ENCODE data around the gene LRP3. TPM values are rescaled to one million over a fixed set of nuclear protein-coding genes. Genes with fewer than 3 reads are reported as not detected.

LRP3 gene
- total and polyA plus RNA-seq, 2 of the 13 experiments (the other 11 are each of a cell fraction or from before 2014, with no cell fraction given) = 17.6 to 51.6 TPM

DNA sequence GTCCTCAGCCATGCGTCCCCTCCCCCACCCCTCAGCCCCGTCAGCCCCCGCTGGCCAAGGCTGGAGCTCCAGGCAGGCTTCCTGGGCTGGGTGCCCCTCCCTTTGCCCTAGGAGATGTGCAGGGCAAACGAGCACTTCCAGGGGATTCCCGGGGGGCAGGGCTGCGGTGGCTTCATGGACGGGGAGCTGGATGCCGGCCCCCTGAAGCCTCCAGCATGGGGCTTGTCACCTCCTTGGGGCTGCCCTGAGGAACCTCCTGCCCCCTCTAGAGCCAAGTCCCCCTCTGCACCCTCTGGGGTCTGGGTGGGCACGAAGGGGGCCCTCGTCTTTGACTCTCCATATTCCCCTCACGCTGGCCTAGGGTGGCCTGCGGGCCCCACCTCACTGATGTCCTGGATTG lies 56.9 kb downstream of the LRP3 start:
- no TSS peak for BruUV-seq (replicated peaks)
- Histone ChIP-seq H3K9me3 (ENCODE audit: low read length) (peaks cover 1% of the 10 kb centered on the region; the same call in 1 of the 2 replicates), H2AFZ (ENCODE audit: low read length) (no peak overlapping the region), H3K9ac (ENCODE audit: insufficient read depth, low read depth, low read length) (no peak overlapping the region), H3K4me2 (ENCODE audit: low read depth, low read length) (no peak overlapping the region), H3K4me1 (ENCODE audit: insufficient read depth, low read length) (peaks cover 74% of the 10 kb centered on the region), H3K27ac (ENCODE audit: extremely low read length, insufficient read depth, low read length) (no peak overlapping the region), H3K79me2 (ENCODE audit: insufficient read depth, low read length) (no peaks in the 10 kb centered on the region), H4K20me1 (ENCODE audit: insufficient read depth, low read length) (no peaks in the 10 kb centered on the region), H3K36me3 (replicated peaks in 1 of 2; ENCODE audit: control insufficient read depth in 1 of 2, insufficient read depth in 2 of 2, low read length in 2 of 2) (no peaks in the 10 kb centered on the region), H3K27me3 (ENCODE audit: control insufficient read depth in 1 of 2, insufficient read depth in 2 of 2, low read length in 2 of 2) (peaks cover 9 to 21% of the 10 kb centered on the region in 2 experiments; a peak in 4 of 5 replicates), H3K4me3 (replicated peaks in 1 of 3; ENCODE audit: insufficient read depth in 1 of 3, low read depth in 2 of 3, low read length in 3 of 3) (no peak overlapping the region)
- FAIRE-seq (no peak), ATAC-seq (no peak), DNase-seq (ENCODE audit: low spot score) (no peak)
- intact Hi-C loops (cut with micrococcal nuclease; ENCODE audit: unreplicated experiment) = no loop called here
- in situ Hi-C loops (cut with HindIII; ENCODE audit: extremely low pct_ligation_motif_present, low pct_unique_long_range_greater_than_20kb) = no loop called here
- no peak for TF ChIP-seq HCFC1 (IDR thresholded peaks at IDR 0.05; ENCODE audit: low read depth, low read length)
- TF ChIP-seq NFKBIZ (CRISPR knock-in tag; IDR thresholded peaks at IDR 0.05) = no peak
- 0 out of 2 replicates have a peak, but pooled peaks have one; percentile 22 for TF ChIP-seq MTA1 (CRISPR knock-in tag; IDR thresholded peaks at IDR 0.05; ENCODE audit: borderline replicate concordance)
- 67% methylated on average over 3 of the region's 12 CpGs for WGBS (ENCODE audit: low lambda C conversion rate)
- ChIA-PET CTCF (ENCODE audit: low intra/inter-chr PET ratio, low total read pairs) (no interaction called here), POLR2A (interaction anchor here (0.6 to 1.5 kb wide), 3 partner anchors 28 to 186 kb away, joined by 3 to 7 read pairs (median 3); no protein-coding TSS in a partner anchor)

DNA sequence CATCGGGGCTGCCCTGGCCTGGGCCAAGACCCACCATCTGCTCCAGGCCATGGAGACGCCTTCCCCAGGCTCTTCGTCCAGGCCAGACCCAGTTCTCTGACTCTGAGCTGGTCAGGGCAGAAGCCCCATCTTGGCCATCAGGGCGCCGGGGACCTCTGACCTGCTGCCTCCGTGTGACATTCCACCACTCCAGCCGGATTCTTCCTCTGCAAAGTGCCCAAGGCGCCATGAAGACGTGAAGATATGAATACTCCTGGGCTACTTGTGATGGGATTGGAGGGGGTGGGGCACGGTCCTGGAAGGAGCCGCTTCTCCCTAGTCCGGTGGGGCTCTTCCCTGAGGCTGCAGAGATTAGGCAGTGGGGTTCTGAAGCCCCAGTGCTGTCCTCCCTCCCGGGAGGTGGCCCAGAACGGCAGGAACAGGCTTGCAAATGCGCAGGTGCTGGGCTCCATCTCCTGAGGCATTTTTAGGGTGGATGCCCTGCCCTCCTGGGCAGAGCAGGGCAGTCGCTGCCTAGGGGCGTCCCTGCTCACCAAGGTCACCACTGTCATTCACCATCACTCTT lies 57.5 kb downstream of the LRP3 start:
- DNase-seq (ENCODE audit: low spot score) (no peak), FAIRE-seq (no peak), ATAC-seq (no peak)
- H3K4me3 ChIP-seq (replicated peaks in 1 of 3; ENCODE audit: insufficient read depth in 1 of 3, low read depth in 2 of 3, low read length in 3 of 3) = no peak overlapping the region
- ChIA-PET POLR2A (interaction anchor here (0.6 to 1.5 kb wide), 3 partner anchors 27 to 186 kb away, joined by 3 to 7 read pairs (median 3); no protein-coding TSS in a partner anchor), CTCF (ENCODE audit: low intra/inter-chr PET ratio, low total read pairs) (no interaction called here)
- no peak overlapping the region for H3K27ac ChIP-seq (ENCODE audit: extremely low read length, insufficient read depth, low read length)
- H3K36me3 ChIP-seq (replicated peaks in 1 of 2; ENCODE audit: control insufficient read depth in 1 of 2, insufficient read depth in 2 of 2, low read length in 2 of 2) = no peaks in the 10 kb centered on the region
- in situ Hi-C loops (cut with HindIII; ENCODE audit: extremely low pct_ligation_motif_present, low pct_unique_long_range_greater_than_20kb) (no loop called here), intact Hi-C loops (cut with micrococcal nuclease; ENCODE audit: unreplicated experiment) (no loop called here)
- H2AFZ ChIP-seq (ENCODE audit: low read length) = no peak overlapping the region
- no peaks in the 10 kb centered on the region for H3K79me2 ChIP-seq (ENCODE audit: insufficient read depth, low read length)
- no peaks in the 10 kb centered on the region for H3K9me3 ChIP-seq (ENCODE audit: low read length)
- TF ChIP-seq, protein P1, sequence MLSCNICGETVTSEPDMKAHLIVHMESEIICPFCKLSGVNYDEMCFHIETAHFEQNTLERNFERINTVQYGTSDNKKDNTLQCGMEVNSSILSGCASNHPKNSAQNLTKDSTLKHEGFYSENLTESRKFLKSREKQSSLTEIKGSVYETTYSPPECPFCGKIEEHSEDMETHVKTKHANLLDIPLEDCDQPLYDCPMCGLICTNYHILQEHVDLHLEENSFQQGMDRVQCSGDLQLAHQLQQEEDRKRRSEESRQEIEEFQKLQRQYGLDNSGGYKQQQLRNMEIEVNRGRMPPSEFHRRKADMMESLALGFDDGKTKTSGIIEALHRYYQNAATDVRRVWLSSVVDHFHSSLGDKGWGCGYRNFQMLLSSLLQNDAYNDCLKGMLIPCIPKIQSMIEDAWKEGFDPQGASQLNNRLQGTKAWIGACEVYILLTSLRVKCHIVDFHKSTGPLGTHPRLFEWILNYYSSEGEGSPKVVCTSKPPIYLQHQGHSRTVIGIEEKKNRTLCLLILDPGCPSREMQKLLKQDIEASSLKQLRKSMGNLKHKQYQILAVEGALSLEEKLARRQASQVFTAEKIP (CRISPR knock-in tag; IDR thresholded peaks at IDR 0.05; ENCODE audit: borderline replicate concordance) = no peak
- no peak for TF ChIP-seq PAX8 (CRISPR knock-in tag; IDR thresholded peaks at IDR 0.05; ENCODE audit: borderline replicate concordance)
- no peak for TF ChIP-seq ZNF672 (CRISPR knock-in tag; IDR thresholded peaks at IDR 0.05)
- TF ChIP-seq, protein P2, sequence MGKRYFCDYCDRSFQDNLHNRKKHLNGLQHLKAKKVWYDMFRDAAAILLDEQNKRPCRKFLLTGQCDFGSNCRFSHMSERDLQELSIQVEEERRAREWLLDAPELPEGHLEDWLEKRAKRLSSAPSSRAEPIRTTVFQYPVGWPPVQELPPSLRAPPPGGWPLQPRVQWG (CRISPR knock-in tag; IDR thresholded peaks at IDR 0.05; ENCODE audit: borderline replicate concordance, low read depth) = no peak
- TF ChIP-seq REPIN1 (CRISPR knock-in tag; IDR thresholded peaks at IDR 0.05; ENCODE audit: borderline replicate concordance, low read depth) = no peak
- H3K9ac ChIP-seq (ENCODE audit: insufficient read depth, low read depth, low read length) = no peak overlapping the region
- no peak overlapping the region for H3K4me2 ChIP-seq (ENCODE audit: low read depth, low read length)
- H3K4me1 ChIP-seq (ENCODE audit: insufficient read depth, low read length) = peaks cover 74% of the 10 kb centered on the region
- no TSS peak for BruUV-seq (replicated peaks)
- 60% methylated on average over 7 of the region's 17 CpGs for WGBS (ENCODE audit: low lambda C conversion rate)
- H3K27me3 ChIP-seq (ENCODE audit: control insufficient read depth in 1 of 2, insufficient read depth in 2 of 2, low read length in 2 of 2) = peaks cover 9 to 26% of the 10 kb centered on the region in 2 experiments; a peak in 4 of 5 replicates
- no peaks in the 10 kb centered on the region for H4K20me1 ChIP-seq (ENCODE audit: insufficient read depth, low read length)
